GM13977 (cell line): ENCODE results near the gene ASB1.

Source experiments
- DNase-seq: peaks from one replicate; pipeline ENCODE4 v3.0.0; 2012; ENCODE audit warnings: low spot score
- in situ Hi-C: fragments of 300-500 bp; cut with MboI; formaldehyde crosslinking; loops from one replicate; pipeline ENCODE4 v1.12.0; 2022; ENCODE audit warnings: low sequenced_read_pairs, low pct_unique_long_range_greater_than_20kb, mixed read lengths, inconsistent platforms; ENCODE audit not compliant: unreplicated experiment
- TF ChIP-seq, protein P1 (sequence below): IDR thresholded peaks from 2 replicates; pipeline ENCODE4 v1.5.1; 2012; ENCODE audit warnings: mild to moderate bottlenecking, control low read depth; ENCODE audit not compliant: insufficient read depth; ENCODE audit errors: extremely low read depth, missing control alignments

ASB1 gene

DNA sequence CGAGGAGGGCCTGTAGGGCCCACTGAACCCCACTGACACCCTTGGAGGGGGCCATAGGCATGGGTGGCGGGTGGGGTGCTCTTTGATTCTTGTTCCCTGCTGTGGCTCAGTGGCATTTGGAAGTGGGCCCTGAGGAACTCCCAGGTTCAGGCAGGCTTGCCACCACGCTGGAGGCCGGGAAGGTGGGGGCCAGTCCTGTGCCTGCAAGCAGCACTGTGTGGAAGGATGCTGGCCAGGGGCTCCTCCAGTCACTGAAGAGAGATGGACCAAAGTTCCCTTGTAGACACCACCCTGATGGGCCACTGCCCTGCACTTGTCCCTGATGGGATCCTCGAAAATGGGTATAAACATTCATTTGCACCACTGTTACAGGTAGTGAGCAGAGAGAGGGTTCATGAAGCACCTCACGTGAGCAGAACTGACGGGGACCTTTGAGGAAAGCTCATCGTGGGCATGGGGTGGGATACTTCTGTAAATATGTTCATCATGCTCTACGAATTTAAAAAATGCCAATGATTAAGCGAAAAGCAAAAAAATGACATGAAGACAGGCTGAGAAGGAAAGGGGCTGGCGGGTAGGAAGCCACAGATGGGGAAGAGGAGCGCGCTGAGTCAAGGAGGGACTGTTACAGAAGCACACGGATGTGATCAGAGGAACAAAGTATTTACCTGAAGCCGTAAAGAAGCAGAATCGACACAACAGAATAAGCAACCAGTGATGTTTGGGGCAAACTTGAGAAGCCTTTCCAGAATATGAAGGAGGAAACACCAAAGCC, 45.2 kb upstream of the ASB1 start:
- in situ Hi-C loops: no loop called here
- no peak for DNase-seq
- TF ChIP-seq, protein P1, sequence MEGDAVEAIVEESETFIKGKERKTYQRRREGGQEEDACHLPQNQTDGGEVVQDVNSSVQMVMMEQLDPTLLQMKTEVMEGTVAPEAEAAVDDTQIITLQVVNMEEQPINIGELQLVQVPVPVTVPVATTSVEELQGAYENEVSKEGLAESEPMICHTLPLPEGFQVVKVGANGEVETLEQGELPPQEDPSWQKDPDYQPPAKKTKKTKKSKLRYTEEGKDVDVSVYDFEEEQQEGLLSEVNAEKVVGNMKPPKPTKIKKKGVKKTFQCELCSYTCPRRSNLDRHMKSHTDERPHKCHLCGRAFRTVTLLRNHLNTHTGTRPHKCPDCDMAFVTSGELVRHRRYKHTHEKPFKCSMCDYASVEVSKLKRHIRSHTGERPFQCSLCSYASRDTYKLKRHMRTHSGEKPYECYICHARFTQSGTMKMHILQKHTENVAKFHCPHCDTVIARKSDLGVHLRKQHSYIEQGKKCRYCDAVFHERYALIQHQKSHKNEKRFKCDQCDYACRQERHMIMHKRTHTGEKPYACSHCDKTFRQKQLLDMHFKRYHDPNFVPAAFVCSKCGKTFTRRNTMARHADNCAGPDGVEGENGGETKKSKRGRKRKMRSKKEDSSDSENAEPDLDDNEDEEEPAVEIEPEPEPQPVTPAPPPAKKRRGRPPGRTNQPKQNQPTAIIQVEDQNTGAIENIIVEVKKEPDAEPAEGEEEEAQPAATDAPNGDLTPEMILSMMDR: no peak

- in situ Hi-C loops: no loop called here
- TF ChIP-seq, protein P1: no peak
- no peak for DNase-seq
These were observed 44.3 kb upstream of the ASB1 start for GRCh38 chr2:238382381-238382781.

- in situ Hi-C loops: no loop called here
- TF ChIP-seq, protein P1: no peak
- DNase-seq: no peak
These were observed 43.6 kb upstream of the ASB1 start for GRCh38 chr2:238383135-238383534.

- TF ChIP-seq, protein P1: no peak
- DNase-seq: no peak
- in situ Hi-C loops: no loop called here
These were observed 42.9 kb upstream of the ASB1 start for GRCh38 chr2:238383743-238384380.

DNA sequence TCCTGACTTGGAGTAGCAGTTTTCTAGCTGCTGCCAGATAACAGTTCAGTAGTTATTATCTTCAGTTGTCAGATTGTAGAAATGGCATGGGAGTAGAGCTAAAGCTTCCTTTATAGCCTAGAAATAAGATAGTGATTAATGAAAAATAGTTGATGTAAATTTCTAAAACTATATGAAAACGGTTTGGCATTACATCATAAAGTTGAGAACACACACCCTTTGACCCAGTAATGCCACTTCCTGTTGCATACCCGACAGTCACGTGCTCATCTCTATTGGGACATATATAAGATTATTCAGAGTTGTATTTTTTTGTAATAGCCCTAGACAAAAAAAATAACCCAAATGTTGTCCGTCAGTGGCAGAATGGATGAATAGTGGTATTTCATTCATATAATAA, 39.4 kb upstream of the ASB1 start:
- TF ChIP-seq, protein P1: no peak
- in situ Hi-C loops: no loop called here
- DNase-seq: no peak

DNA sequence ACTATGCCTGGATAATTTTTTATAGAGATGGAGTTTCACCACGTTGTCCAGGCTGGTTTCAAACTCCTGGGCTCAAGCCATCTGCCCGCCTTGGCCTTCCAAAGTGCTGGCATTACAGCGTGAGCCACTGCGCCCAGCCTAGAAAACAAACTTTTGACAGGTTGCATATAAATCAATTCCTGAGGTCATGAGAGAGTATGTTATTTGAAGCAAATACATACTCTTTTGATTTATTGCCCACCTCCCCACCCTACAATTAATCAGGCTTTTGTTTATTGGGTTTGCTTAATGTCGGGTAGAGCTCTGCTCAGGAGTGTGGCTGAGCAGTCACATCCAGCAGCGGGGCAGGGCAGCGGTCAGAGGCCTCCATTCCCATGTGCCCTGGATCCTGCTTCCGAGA, 37.9 kb upstream of the ASB1 start:
- DNase-seq: no peak
- in situ Hi-C loops: no loop called here
- TF ChIP-seq, protein P1: no peak
